Activated T-helper 9 cell treated with anti-CD3 and anti-CD28 coated beads, Interleukin-2, amount 50 U/mL, for 16 hours (primary cell): Measurements from ENCODE around the gene ERI3.
"Not testable (repeated sequence)": the region's sequence is repeated elsewhere in the genome, so short reads cannot be mapped to it uniquely, and the experiment has no call there.

ENCODE experiments used
- DNase-seq: peaks from one replicate; pipeline ENCODE4 v3.0.0-alpha.2; 2020; ENCODE audit warnings: low read depth

Gene ERI3

DNA sequence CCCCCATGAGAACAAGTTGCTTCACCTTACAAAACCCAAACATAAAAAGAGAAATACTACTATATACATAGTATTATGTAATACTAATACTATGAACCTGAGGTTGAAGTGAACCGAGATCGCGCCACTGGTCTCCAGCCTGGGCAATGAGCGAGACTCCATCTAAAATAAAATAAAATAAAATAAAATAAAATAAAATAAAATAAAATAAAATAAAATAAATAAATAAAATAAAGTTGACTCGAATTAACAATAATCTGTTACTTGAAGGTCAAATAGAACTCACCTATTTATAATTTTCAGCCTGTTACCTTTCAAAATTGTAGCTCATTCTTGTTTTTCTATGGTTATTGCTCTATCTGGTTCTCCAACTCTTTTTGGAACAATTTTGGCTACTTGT lies 148.5 kb downstream of the ERI3 start:
- not testable (repeated sequence) for DNase-seq

DNA sequence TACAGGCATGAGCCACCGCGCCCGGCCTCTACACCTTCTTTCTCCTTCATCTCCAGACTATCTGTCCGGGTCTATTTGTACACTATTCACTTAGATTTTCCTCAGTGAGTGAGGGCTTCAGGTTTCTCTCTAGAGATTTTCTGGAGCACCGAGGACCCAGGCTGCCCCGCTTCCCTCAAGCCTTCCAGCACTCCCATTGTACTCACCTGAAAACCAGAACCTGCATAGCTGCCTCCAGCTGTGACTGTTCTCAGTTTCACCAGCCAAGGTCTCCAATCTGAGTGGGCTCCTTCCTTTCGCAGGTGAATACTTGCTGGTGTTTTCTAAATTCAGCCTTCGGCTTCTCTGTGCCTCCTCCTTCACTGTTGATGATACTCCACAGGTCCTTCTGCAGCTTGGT lies 154.7 kb downstream of the ERI3 start:
- no peak for DNase-seq

DNA sequence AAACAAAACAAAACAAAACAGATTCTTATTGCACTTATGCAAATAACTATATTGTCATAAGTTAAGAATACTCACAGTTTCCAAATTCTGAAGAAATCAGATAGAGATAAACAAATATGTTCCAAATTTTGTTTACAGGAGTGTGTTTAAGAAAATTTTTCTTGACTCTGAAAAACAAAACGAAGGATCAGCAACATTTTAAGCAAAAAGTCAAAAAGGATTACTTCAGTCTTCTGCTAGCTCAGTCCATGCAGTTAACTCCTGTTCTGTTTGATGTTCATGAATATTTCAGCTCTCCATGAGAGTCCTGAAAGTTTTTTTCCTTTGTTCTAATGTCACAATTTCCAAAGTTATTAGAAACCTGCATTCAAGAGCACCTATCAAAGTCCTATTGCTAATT lies 180.4 kb downstream of the ERI3 start:
- DNase-seq = no peak
